Endodermal cell (in vitro differentiated cells): ENCODE measurements around the gene NAPEPLD. TPM values are rescaled to one million over a fixed set of nuclear protein-coding genes. Genes with fewer than 3 reads are reported as not detected.

ENCODE experiments used
- DNase-seq: peaks from one replicate; pipeline ENCODE4 v3.0.0-alpha.2; 2017
- H3K27ac ChIP-seq: 2 replicates; pipeline ENCODE4 v1.5.1; 2013; ENCODE audit warnings: mild to moderate bottlenecking, low read depth, low read length, moderate library complexity
- H3K27me3 ChIP-seq: 2 replicates; pipeline ENCODE4 v1.6.1; 2013; ENCODE audit warnings: mild to moderate bottlenecking, low read length, moderate library complexity; ENCODE audit not compliant: insufficient read depth, control insufficient read depth, poor library complexity, severe bottlenecking
- H3K36me3 ChIP-seq: 2 replicates; pipeline ENCODE4 v1.7.0; 2013; ENCODE audit warnings: mild to moderate bottlenecking, low read length, moderate library complexity; ENCODE audit not compliant: control insufficient read depth, insufficient read depth
- H3K4me1 ChIP-seq: one replicate; pipeline ENCODE4 v1.7.0; 2013; ENCODE audit warnings: low read length; ENCODE audit not compliant: control insufficient read depth, insufficient read depth
- H3K4me3 ChIP-seq: 2 replicates; pipeline ENCODE4 v1.5.1; 2013; ENCODE audit warnings: mild to moderate bottlenecking, low read length, moderate library complexity
- H3K9ac ChIP-seq: 2 replicates; pipeline ENCODE4 v1.6.1; 2013; ENCODE audit warnings: mild to moderate bottlenecking, low read length, moderate library complexity; ENCODE audit not compliant: poor library complexity, severe bottlenecking; ENCODE audit errors: extremely low read depth
- H3K9me3 ChIP-seq: 2 replicates; pipeline ENCODE4 v1.6.1; 2013; ENCODE audit warnings: mild to moderate bottlenecking, low read length, moderate library complexity; ENCODE audit not compliant: control insufficient read depth
- H3K27ac Mint-ChIP-seq: 2 replicates; pipeline ENCODE4 v1.8.0; 2020; ENCODE audit warnings: mixed read lengths
- H3K27me3 Mint-ChIP-seq: 2 replicates; pipeline ENCODE4 v1.8.0; 2021; ENCODE audit warnings: mild to moderate bottlenecking, mixed read lengths; ENCODE audit not compliant: insufficient read depth
- H3K36me3 Mint-ChIP-seq: 2 replicates; pipeline ENCODE4 v1.8.0; 2020; ENCODE audit warnings: low read depth, mixed read lengths
- H3K4me1 Mint-ChIP-seq: 2 replicates; pipeline ENCODE4 v1.8.0; 2020; ENCODE audit warnings: mixed read lengths
- H3K4me3 Mint-ChIP-seq: 2 replicates; pipeline ENCODE4 v1.8.0; 2020; ENCODE audit warnings: mild to moderate bottlenecking, moderate library complexity, mixed read lengths
- H3K9me3 Mint-ChIP-seq: 2 replicates; pipeline ENCODE4 v1.8.0; 2020; ENCODE audit warnings: mild to moderate bottlenecking, mixed read lengths
- CTCF ChIP-seq: fragments of 200-600 bp; sonication (generic); conservative IDR thresholded peaks from 2 replicates; pipeline ENCODE4 v1.5.0; 2021; ENCODE audit warnings: antibody characterized with exemption, mild to moderate bottlenecking
- WGBS, 2 experiments: methylation state at CpG; one replicate each; pipeline versions ENCODE4 v1.1.5 to v1.1.7; 2013; ENCODE audit warnings: missing lambda C conversion rate in 2 of 2, mixed read lengths in 1 of 2; ENCODE audit not compliant: insufficient coverage in 1 of 2, insufficient read length in 1 of 2; 5-methylcytosine and 5-hydroxymethylcytosine counted together
- total RNA-seq, 2 donors: library from RNA; stranded (reverse); fragmentation: NEBNext Ultra II Directional in 1 of 2; extraction: Animal tissue kit (Norgen Biotek cat#: 25700) in 1 of 2; gene quantifications; 2 replicates in 1 of 2; 3 replicates in 1 of 2; pipeline ENCODE4 v1.2.1, GENCODE V29; 2021

The NAPEPLD gene
- total RNA-seq, 2 donors from 2014 or later, result 13.2 to 14.1 TPM

- Histone ChIP-seq H3K9me3 (peaks cover 8% of the 10 kb centered on the region), H3K27me3 (no peaks in the 10 kb centered on the region), H3K4me3 (no peak overlapping the region), H3K27ac (no peak overlapping the region), H3K36me3 (no peaks in the 10 kb centered on the region), H3K4me1 (no peaks in the 10 kb centered on the region), H3K9ac (no peak overlapping the region)
- H3K4me3 Mint-ChIP-seq, result no peak overlapping the region
- H3K27ac Mint-ChIP-seq, result no peak overlapping the region
- H3K9me3 Mint-ChIP-seq, result peaks cover 21% of the 10 kb centered on the region
- 93 to 94% methylated on average over 7 to 23 of the region's 23 CpGs for WGBS, 2 experiments
- no peak for DNase-seq
- TF ChIP-seq CTCF, result no peak
- peaks cover under 1% of the 10 kb centered on the region for H3K4me1 Mint-ChIP-seq
- no peaks in the 10 kb centered on the region for H3K27me3 Mint-ChIP-seq
- H3K36me3 Mint-ChIP-seq, result peaks cover 15% of the 10 kb centered on the region
Measured at GRCh38 chr7:103068414-103069403, 80.2 kb downstream of the NAPEPLD start.

- 19% methylated on average over 1 of the region's 1 CpG; no CpG with 5 or more reads in 1 of the 2 experiments for WGBS, 2 experiments
- DNase-seq, result peak; percentile 74
Measured at GRCh38 chr7:103065667-103066066, 83.2 kb downstream of the NAPEPLD start.

GRCh38 chr7:103063895-103064294 lies 85.0 kb downstream of the NAPEPLD start:
- Histone ChIP-seq H3K4me3 (no peak overlapping the region), H3K36me3 (no peaks in the 10 kb centered on the region), H3K27ac (no peak overlapping the region), H3K9ac (no peak overlapping the region), H3K27me3 (no peaks in the 10 kb centered on the region), H3K4me1 (no peaks in the 10 kb centered on the region), H3K9me3 (no peaks in the 10 kb centered on the region)
- WGBS, 2 experiments, result 91 to 93% methylated on average over 3 of the region's 3 CpGs
- H3K27me3 Mint-ChIP-seq, result no peaks in the 10 kb centered on the region
- TF ChIP-seq CTCF, result peak; percentile 56
- H3K36me3 Mint-ChIP-seq, result peaks cover 11% of the 10 kb centered on the region
- peaks cover 2% of the 10 kb centered on the region for H3K4me1 Mint-ChIP-seq
- H3K9me3 Mint-ChIP-seq, result peaks cover 11% of the 10 kb centered on the region
- no peak overlapping the region for H3K4me3 Mint-ChIP-seq
- DNase-seq, result no peak
- no peak overlapping the region for H3K27ac Mint-ChIP-seq

More at GRCh38 chr7:103065667-103066066, 83.2 kb downstream of the NAPEPLD start:
- H3K9ac ChIP-seq, result no peak overlapping the region
- Mint-ChIP-seq H3K9me3 (peaks cover 20% of the 10 kb centered on the region), H3K27ac (no peak overlapping the region), H3K27me3 (no peaks in the 10 kb centered on the region), H3K4me3 (no peak overlapping the region), H3K36me3 (peaks cover 15% of the 10 kb centered on the region), H3K4me1 (peaks cover 2% of the 10 kb centered on the region)
- H3K27me3 ChIP-seq, result no peaks in the 10 kb centered on the region
- H3K4me1 ChIP-seq, result no peaks in the 10 kb centered on the region
- no peak overlapping the region for H3K27ac ChIP-seq
- H3K4me3 ChIP-seq, result no peak overlapping the region
- peaks cover 6% of the 10 kb centered on the region for H3K9me3 ChIP-seq
- H3K36me3 ChIP-seq, result no peaks in the 10 kb centered on the region
- TF ChIP-seq CTCF, result peak; percentile 67
